KBM-7 (cell line): Measurements from ENCODE around the gene CFAP58.

Experiments used
- DNase-seq: peaks from one replicate; pipeline ENCODE4 v3.0.0-alpha.2; 2015
- in situ Hi-C: fragments of 300-500 bp; cut with MboI; formaldehyde crosslinking; loops from 2 replicates; pipeline ENCODE4 v1.14.3; 2020; ENCODE audit warnings: low sequenced_read_pairs, low pct_unique_long_range_greater_than_20kb, mixed read lengths

Gene CFAP58, protein sequence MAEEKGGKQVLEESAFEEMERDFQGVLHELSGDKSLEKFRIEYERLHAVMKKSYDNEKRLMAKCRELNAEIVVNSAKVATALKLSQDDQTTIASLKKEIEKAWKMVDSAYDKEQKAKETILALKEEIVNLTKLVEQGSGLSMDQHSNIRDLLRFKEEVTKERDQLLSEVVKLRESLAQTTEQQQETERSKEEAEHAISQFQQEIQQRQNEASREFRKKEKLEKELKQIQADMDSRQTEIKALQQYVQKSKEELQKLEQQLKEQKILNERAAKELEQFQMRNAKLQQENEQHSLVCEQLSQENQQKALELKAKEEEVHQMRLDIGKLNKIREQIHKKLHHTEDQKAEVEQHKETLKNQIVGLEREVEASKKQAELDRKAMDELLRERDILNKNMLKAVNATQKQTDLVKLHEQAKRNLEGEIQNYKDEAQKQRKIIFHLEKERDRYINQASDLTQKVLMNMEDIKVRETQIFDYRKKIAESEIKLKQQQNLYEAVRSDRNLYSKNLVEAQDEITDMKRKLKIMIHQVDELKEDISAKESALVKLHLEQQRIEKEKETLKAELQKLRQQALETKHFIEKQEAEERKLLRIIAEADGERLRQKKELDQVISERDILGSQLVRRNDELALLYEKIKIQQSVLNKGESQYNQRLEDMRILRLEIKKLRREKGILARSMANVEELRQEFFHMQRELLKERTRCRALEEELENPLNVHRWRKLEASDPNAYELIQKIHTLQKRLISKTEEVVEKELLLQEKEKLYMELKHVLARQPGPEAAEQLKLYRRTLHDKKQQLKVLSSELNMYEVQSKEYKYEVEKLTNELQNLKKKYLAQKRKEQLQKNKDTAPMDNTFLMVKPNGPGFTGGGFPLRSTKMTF

GRCh38 chr10:104353325-104354048, at the start of gene CFAP58:
TSS of gene CFAP58 (plus strand) at chr10:104353833. CDS start at chr10:104353898, 65 bp downstream.
- DNase-seq: peak; percentile 96
- in situ Hi-C loops: no loop called here

DNA sequence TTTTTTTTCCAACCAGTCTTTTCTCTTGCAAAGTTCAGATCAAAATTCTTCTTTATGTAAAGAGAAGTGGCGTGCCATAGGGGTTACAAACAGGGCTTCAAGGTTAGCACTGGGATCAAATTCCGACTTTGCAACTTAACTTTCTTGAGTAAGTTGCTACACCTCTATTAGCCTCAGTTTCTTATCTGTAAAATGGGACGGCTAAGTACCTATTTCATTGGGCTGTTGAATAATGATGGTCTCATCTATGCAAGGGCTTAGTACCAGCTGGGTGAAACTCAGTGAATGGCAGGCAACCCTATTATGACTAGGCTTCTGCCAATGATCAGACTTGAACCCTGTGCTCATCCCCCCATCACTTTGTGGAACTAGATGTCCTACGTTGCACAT, 49.3 kb upstream of the CFAP58 start:
- no peak for DNase-seq
- in situ Hi-C loops: no loop called here

GRCh38 chr10:104304927-104305326, 48.7 kb upstream of the CFAP58 start:
- no peak for DNase-seq
- in situ Hi-C loops: no loop called here

- in situ Hi-C loops: no loop called here
Measured at GRCh38 chr10:104306897-104307296, 46.7 kb upstream of the CFAP58 start.

DNA sequence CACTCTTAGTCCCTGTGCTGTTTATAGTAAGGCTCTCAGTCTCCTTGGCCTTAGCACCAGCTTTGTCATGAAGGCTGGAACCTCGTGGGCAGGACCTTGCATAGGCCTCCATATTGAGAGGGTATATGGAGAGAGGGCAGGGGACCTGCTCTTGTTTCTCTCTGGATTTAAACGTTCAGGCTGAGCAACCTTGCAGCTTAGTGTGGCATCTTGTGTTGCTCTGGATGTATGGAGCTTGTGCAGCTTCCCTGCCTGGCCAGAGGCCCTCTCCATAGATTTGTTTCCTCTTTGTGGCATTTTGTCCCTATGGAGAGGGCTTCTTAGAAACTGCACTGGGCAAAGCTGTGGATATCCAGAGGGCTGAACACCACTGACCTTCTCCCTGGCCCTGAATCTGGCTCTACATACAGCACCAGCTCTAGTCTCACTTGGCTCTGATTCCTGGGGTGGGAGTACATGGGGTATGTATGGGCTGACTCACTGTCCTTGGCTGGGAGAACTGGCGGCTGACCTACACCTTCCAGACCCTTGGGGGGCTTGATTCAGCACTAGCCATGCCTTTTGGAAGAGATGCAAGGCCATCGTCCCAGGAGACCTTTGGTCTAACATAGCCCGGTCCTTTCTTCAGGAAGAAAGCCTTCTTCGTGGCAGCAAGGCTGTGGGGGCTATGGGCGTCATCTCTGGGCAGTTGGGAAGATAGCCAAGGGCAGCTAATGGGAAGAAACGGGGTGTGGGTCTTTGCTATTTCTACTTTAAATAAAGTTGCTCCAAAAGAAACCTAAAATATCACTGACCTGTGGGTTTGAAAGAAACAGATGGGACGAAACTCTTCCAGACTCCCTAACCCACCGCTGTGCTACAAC, 45.8 kb upstream of the CFAP58 start:
- in situ Hi-C loops: no loop called here
- no peak for DNase-seq

More at GRCh38 chr10:104306897-104307296, 46.7 kb upstream of the CFAP58 start:
- no peak for DNase-seq

GRCh38 chr10:104308439-104308903, 45.2 kb upstream of the CFAP58 start:
- in situ Hi-C loops: no loop called here
- DNase-seq: no peak

GRCh38 chr10:104309980-104310978, 43.4 kb upstream of the CFAP58 start:
- in situ Hi-C loops: no loop called here
- DNase-seq: no peak

DNA sequence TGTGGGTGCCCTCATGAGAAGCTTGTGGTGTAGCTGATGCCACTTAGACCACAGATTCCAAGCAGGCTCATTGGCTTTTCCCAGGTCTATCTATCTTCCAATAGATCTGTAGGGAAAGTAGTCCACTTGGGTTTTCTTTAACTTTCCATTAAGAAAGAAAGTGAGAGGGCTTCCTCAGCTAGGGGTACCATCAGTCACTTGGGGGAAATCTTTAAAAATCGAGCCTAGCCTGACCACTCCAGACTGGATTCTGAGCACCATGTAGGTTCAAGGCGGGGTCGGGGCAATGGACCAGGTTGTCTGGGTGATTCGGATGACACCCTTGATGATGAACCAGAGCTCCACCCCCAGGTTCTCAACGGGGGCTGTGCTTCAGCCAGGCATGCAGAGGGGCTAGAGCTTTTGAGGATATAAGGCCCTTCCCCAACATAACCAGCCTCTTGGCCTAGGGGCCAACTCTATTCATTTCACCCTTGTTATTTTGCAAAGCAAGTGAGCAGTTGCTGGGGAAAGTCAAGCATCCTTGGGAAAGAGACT, 42.4 kb upstream of the CFAP58 start:
- in situ Hi-C loops: no loop called here
- DNase-seq: no peak

- no peak for DNase-seq
- in situ Hi-C loops: no loop called here
Measured at GRCh38 chr10:104314591-104315485, 38.8 kb upstream of the CFAP58 start.

- in situ Hi-C loops: no loop called here
- DNase-seq: no peak
Measured at GRCh38 chr10:104315486-104315921, 38.1 kb upstream of the CFAP58 start.

- DNase-seq: no peak
- in situ Hi-C loops: no loop called here
Measured at GRCh38 chr10:104316321-104317099, 37.1 kb upstream of the CFAP58 start.

GRCh38 chr10:104317269-104317710, 36.3 kb upstream of the CFAP58 start:
- in situ Hi-C loops: no loop called here
- DNase-seq: no peak

DNA sequence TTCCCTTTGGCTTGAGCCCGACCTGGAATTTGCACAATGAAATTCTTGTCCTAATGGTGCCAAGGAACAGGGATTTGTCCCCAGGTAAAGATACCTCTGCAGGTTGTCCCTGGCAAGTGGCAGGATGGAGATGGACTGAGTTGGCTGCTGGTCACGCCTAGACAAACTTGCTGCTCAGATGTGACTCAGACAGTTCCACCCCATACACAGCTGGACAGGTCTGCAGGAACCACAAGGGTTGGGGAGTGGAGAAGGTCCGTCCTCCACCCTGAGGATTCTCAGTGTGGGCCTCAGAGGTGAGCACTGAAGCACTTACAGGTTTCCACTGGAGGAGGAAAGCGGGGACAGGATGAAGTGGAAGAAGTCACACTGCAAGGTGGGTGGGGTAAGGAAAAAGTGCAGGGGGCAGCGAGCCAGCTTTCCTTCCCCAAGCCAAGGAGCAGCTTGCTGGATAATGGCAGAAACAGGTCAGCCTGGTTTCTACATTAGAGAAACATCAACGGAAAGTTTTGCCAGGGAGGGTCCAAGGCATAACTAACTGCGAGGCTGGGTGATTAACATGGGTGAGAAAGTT, 35.8 kb upstream of the CFAP58 start:
- in situ Hi-C loops: no loop called here
- DNase-seq: no peak

DNA sequence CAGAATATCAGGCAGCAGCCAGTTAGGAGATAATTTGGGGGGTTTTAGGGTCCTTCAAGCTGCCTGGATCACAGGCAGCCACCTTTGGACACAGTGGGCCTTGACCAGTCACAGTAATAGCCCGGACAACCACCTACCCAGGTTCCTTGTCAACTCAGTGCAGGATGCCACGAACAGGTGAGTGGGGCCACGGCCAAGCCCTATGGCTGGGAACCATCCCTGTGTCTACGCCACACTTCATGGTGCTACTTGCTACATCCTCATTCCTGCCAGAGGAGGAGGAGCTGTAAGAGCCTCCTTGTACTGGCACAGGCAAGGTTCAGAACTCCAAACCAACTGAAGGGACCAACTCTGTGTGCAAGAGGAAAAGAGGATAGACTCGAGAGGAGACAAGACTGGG, 35.3 kb upstream of the CFAP58 start:
- in situ Hi-C loops: no loop called here
- no peak for DNase-seq
